ENCODE data around the gene SPRYD4. TPM values are rescaled to one million over a fixed set of nuclear protein-coding genes. Genes with fewer than 3 reads are reported as not detected.
"Not testable (repeated sequence)": the region's sequence is repeated elsewhere in the genome, so short reads cannot be mapped to it uniquely, and the experiment has no call there.

The SPRYD4 gene
- total RNA-seq, 1 donor from 2014 or later, result 2.0 TPM

GRCh38 chr12:56431850-56432249, 36.5 kb upstream of the SPRYD4 start:
- H3K36me3 Mint-ChIP-seq (ENCODE audit: low read depth, unreplicated experiment), result peaks cover 27% of the 10 kb centered on the region
- TF ChIP-seq, protein P1, sequence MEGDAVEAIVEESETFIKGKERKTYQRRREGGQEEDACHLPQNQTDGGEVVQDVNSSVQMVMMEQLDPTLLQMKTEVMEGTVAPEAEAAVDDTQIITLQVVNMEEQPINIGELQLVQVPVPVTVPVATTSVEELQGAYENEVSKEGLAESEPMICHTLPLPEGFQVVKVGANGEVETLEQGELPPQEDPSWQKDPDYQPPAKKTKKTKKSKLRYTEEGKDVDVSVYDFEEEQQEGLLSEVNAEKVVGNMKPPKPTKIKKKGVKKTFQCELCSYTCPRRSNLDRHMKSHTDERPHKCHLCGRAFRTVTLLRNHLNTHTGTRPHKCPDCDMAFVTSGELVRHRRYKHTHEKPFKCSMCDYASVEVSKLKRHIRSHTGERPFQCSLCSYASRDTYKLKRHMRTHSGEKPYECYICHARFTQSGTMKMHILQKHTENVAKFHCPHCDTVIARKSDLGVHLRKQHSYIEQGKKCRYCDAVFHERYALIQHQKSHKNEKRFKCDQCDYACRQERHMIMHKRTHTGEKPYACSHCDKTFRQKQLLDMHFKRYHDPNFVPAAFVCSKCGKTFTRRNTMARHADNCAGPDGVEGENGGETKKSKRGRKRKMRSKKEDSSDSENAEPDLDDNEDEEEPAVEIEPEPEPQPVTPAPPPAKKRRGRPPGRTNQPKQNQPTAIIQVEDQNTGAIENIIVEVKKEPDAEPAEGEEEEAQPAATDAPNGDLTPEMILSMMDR (IDR thresholded peaks at IDR 0.05; ENCODE audit: unreplicated experiment), result no peak
- no peak overlapping the region for H3K27ac Mint-ChIP-seq (ENCODE audit: unreplicated experiment)
- H3K27me3 Mint-ChIP-seq (ENCODE audit: unreplicated experiment), result no peaks in the 10 kb centered on the region
- no peaks in the 10 kb centered on the region for H3K4me1 Mint-ChIP-seq (ENCODE audit: unreplicated experiment)
- DNase-seq (ENCODE audit: low spot score), result no peak
- H3K4me3 Mint-ChIP-seq (ENCODE audit: unreplicated experiment), result no peak overlapping the region
- H3K9me3 Mint-ChIP-seq (ENCODE audit: unreplicated experiment), result no peaks in the 10 kb centered on the region

DNA sequence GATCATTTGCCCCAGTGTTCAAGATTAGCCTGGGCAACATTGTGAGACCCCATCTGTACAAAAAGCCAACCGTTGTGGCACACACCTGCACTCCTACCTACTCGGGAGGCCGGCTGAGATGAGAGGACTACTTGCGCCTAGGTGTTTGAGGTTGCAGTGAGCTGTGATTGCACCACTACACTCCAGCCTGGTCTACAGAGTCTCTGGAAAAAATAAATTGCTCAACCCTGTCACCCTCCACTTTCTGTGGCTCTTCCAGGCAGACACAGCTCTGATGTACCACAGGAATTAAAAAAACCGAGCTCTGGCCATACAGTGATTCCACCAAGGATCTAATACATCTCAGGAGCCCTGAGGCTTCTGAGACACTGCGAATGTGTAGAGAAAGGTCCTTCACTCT, 33.5 kb upstream of the SPRYD4 start:
- H3K4me3 Mint-ChIP-seq (ENCODE audit: unreplicated experiment), result no peak overlapping the region
- H3K36me3 Mint-ChIP-seq (ENCODE audit: low read depth, unreplicated experiment), result peaks cover 14% of the 10 kb centered on the region
- TF ChIP-seq, protein P1 (IDR thresholded peaks at IDR 0.05; ENCODE audit: unreplicated experiment), result no peak
- no peaks in the 10 kb centered on the region for H3K9me3 Mint-ChIP-seq (ENCODE audit: unreplicated experiment)
- no peaks in the 10 kb centered on the region for H3K4me1 Mint-ChIP-seq (ENCODE audit: unreplicated experiment)
- no peak for DNase-seq (ENCODE audit: low spot score)
- H3K27ac Mint-ChIP-seq (ENCODE audit: unreplicated experiment), result no peak overlapping the region
- no peaks in the 10 kb centered on the region for H3K27me3 Mint-ChIP-seq (ENCODE audit: unreplicated experiment)

DNA sequence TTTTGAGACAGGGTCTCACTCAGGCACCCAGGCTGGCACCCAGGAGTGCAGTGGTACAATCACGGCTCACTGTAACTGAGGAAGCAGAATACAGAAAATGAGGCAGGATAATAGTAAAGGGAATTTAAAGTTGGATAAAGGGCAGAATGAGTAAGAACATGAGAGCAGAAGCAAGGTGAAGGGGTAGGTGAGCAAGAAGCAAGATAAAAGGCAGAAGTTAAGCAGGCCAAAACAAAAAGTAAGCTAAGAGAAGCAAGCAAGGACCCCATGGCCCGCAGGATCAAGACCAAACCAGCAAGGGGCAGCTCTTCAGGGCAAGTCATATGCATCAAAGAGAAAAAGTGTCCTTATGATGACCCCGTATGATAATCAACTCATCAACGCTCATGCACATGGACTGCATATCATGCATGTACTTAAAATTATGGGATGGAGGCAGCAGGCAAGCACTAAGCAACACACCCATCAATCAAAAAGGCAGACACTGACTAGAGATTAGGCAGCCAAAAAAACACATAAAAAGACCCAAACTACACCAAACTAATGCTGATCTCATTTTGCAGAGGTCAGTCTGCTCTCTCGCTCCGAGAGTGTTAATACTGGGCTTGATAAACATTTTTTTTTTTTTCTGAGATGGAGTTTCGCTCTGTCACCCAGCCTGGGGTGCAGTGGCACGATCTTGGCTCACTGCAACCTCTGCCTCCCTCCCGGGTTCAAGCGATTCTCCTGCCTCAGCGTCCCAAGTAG, 30.8 kb upstream of the SPRYD4 start:
- Mint-ChIP-seq H3K27ac (ENCODE audit: unreplicated experiment) (no peak overlapping the region), H3K27me3 (ENCODE audit: unreplicated experiment) (no peaks in the 10 kb centered on the region), H3K4me3 (ENCODE audit: unreplicated experiment) (no peak overlapping the region), H3K4me1 (ENCODE audit: unreplicated experiment) (peaks cover 3% of the 10 kb centered on the region), H3K36me3 (ENCODE audit: low read depth, unreplicated experiment) (peaks cover 13% of the 10 kb centered on the region), H3K9me3 (ENCODE audit: unreplicated experiment) (no peaks in the 10 kb centered on the region)
- no peak for DNase-seq (ENCODE audit: low spot score)
- TF ChIP-seq, protein P1 (IDR thresholded peaks at IDR 0.05; ENCODE audit: unreplicated experiment), result no peak

DNA sequence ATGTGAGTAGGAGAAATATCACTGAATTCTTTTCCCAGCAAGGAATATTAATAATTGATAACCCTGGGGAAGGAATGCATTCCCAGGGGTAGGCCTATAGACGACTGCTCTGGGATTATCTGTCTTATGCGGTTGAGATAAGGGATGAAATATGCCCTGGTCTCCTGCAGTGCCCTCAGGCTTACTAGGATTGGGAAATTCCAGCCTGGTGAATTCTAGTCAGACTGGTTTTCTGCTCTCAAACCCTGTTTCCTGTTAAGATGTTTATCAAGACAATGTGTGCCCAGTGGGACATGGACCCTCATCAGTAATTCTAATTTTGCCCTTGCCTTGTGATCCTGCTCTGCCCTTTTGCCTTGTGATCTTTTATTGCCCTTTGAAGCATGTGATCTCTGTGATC, 25.2 kb upstream of the SPRYD4 start:
- Mint-ChIP-seq H3K4me3 (ENCODE audit: unreplicated experiment) (peak overlapping the region; percentile 16), H3K36me3 (ENCODE audit: low read depth, unreplicated experiment) (peaks cover 24% of the 10 kb centered on the region), H3K4me1 (ENCODE audit: unreplicated experiment) (peaks cover 21% of the 10 kb centered on the region)
- H3K9me3 Mint-ChIP-seq (ENCODE audit: unreplicated experiment); H3K27me3 Mint-ChIP-seq (ENCODE audit: unreplicated experiment); H3K27ac Mint-ChIP-seq (ENCODE audit: unreplicated experiment); DNase-seq (ENCODE audit: low spot score): not testable (repeated sequence)

DNA sequence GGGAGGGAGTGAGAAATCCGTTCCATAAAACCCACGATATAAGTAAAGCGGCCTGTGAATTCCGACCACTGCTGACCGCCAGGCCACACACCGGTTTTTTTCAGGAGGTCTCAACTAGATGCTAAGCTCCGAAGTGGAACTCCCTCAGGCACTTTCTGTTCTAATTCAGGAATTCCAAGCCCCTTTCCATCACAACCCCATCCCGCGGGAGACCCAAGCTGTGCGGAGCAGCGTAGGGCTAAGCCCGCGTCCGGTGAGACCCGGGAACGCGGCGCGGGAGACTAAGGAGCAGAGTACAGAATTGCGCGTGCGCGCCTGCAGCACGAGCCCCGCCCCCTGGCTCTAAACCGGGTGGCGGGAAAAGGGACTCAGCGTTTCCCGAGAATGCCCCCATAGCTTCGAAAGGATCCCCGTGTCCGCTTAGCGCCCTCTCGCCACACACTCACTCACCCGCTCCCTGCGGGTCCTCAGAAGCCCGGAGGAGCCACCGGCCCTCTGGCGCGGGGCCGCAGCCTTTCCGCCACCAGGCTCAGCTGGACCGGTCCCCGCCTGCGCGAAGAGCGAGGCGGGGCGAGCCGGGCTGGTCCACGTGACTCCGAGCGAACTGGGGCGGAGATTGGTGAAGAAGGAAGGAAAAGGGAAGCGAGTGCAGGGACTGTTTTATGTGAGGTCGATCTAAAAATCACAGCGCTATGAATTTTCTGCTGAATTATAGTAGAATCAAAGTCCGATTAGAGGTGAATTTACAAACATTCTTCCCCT, 19.3 kb upstream of the SPRYD4 start, which contains the start of gene TIMELESS:
TSS of gene TIMELESS (minus strand) at position 567 of the 762 bp plus-strand sequence. CDS start 15,256 bp downstream, outside the sequence.
- H3K27me3 Mint-ChIP-seq (ENCODE audit: unreplicated experiment), result peaks cover 8% of the 10 kb centered on the region
- H3K27ac Mint-ChIP-seq (ENCODE audit: unreplicated experiment), result peak within 1 kb of the TSS; percentile 98
- H3K4me1 Mint-ChIP-seq (ENCODE audit: unreplicated experiment), result peaks cover 35% of the 10 kb centered on the region
- TF ChIP-seq, protein P1 (IDR thresholded peaks at IDR 0.05; ENCODE audit: unreplicated experiment), result no peak
- no peaks in the 10 kb centered on the region for H3K9me3 Mint-ChIP-seq (ENCODE audit: unreplicated experiment)
- H3K36me3 Mint-ChIP-seq (ENCODE audit: low read depth, unreplicated experiment), result peaks cover 10% of the 10 kb centered on the region
- peak; percentile 83 for DNase-seq (ENCODE audit: low spot score)
- peak within 1 kb of the TSS; percentile 92 for H3K4me3 Mint-ChIP-seq (ENCODE audit: unreplicated experiment)
